NCI-H69 (cell line): ENCODE measurements around the gene B3GNT8.
"Not testable (repeated sequence)": the region's sequence is repeated elsewhere in the genome, so short reads cannot be mapped to it uniquely, and the experiment has no call there.

Experiments
- DNase-seq: peaks from one replicate; lab custom pipeline; 2025; lab: John Stamatoyannopoulos, UW

Gene B3GNT8

GRCh38 chr19:41426952-41427646 lies at the start of gene B3GNT8:
TSS of gene B3GNT8 (minus strand) at chr19:41427374. CDS start at chr19:41426778, 596 bp downstream.
- peak; percentile 86 for DNase-seq

- DNase-seq = no peak
These were observed 49.4 kb upstream of the B3GNT8 start for GRCh38 chr19:41476583-41476982.

- DNase-seq = not testable (repeated sequence)
These were observed 36.4 kb upstream of the B3GNT8 start for GRCh38 chr19:41463257-41464256.

- no peak for DNase-seq
These were observed 35.3 kb upstream of the B3GNT8 start for GRCh38 chr19:41462497-41462896.

- no peak for DNase-seq
These were observed 30.1 kb upstream of the B3GNT8 start for GRCh38 chr19:41457241-41457640.

- peak; percentile 10 for DNase-seq
These were observed 29.3 kb upstream of the B3GNT8 start for GRCh38 chr19:41456342-41456918.

- DNase-seq = no peak
These were observed 28.8 kb upstream of the B3GNT8 start for GRCh38 chr19:41455936-41456335.

- no peak for DNase-seq
These were observed 25.6 kb upstream of the B3GNT8 start for GRCh38 chr19:41452584-41453275.

GRCh38 chr19:41449865-41450178 lies 22.6 kb upstream of the B3GNT8 start:
- no peak for DNase-seq

- DNase-seq = peak; percentile 80
These were observed 22.1 kb upstream of the B3GNT8 start for GRCh38 chr19:41449079-41449864.

GRCh38 chr19:41447732-41448332 lies 20.7 kb upstream of the B3GNT8 start:
- no peak for DNase-seq

GRCh38 chr19:41445575-41445974 lies 18.4 kb upstream of the B3GNT8 start:
- no peak for DNase-seq

- DNase-seq = no peak
These were observed 16.8 kb upstream of the B3GNT8 start for GRCh38 chr19:41443813-41444455.

GRCh38 chr19:41442473-41443355 lies 15.5 kb upstream of the B3GNT8 start, which contains the start of gene ERICH4:
TSS of gene ERICH4 (plus strand) at chr19:41443156. CDS start at chr19:41443170, 14 bp downstream.
- DNase-seq = no peak

GRCh38 chr19:41441321-41441945 lies 14.3 kb upstream of the B3GNT8 start:
- DNase-seq = no peak

- peak; percentile 100 for DNase-seq
These were observed 12.5 kb upstream of the B3GNT8 start, which contains the start of gene DMAC2 for GRCh38 chr19:41439441-41440222. TSS of gene DMAC2 (minus strand) at chr19:41439912. CDS start at chr19:41439899, 13 bp downstream.

- no peak for DNase-seq
These were observed 10.9 kb upstream of the B3GNT8 start for GRCh38 chr19:41437944-41438574.

GRCh38 chr19:41436674-41436951 lies 9.4 kb upstream of the B3GNT8 start:
- no peak for DNase-seq
